MV-4-11 (cell line): Measurements from ENCODE around the gene F2R.
"Not testable (repeated sequence)": the region's sequence is repeated elsewhere in the genome, so short reads cannot be mapped to it uniquely, and the experiment has no call there.

Experiments used
- DNase-seq: peaks from one replicate; lab custom pipeline; 2025; lab: John Stamatoyannopoulos, UW

The F2R gene

GRCh38 chr5:76715736-76716455 lies at the start of gene F2R:
TSS of gene F2R (plus strand) at chr5:76716126. CDS start at chr5:76716308, 182 bp downstream.
- DNase-seq, result peak; percentile 34

DNA sequence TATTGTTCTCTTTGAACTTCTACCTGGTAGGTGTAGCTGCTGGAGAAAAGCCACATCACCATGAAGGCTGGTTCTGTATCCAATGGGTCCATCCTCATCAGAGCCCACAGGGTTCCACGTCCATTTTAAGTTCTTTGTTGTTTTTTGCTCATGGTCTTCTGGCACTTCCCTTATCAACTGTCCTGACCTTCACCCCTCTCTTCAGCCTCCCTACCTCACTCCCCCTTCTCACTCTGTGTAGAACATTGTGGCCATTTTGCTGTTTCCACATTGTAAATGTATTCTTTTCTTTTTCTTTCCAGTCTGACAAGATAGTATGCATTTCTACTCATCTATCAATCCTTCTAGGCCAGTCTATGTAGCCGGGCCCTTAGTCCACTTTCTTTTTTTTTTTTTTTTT lies 48.4 kb upstream of the F2R start:
- DNase-seq, result no peak

- DNase-seq, result no peak
Measured at GRCh38 chr5:76669245-76669644, 46.7 kb upstream of the F2R start.

DNA sequence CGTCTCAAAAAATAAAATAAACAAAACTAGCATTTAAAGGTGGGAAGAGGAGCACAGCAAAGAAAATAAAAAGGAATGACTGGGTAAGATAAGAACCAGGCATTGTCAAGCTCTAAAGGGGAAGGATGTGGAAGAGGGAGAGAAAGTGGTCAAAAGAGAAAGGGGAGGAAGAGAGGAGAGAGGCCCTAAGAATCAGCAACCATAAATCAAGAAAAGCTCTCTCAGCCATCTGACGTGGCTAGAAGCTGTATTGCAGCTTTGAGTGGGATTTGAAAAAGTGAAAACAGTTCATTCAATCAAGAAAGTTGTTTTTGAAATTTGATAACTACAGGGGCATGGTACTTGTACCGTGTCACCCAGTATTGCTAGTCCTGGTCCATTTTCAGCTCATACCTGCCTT lies 45.4 kb upstream of the F2R start:
- DNase-seq, result peak; percentile 11

GRCh38 chr5:76672242-76672641 lies 43.7 kb upstream of the F2R start:
- DNase-seq, result no peak

- DNase-seq, result no peak
Measured at GRCh38 chr5:76673125-76673524, 42.8 kb upstream of the F2R start.

- no peak for DNase-seq
Measured at GRCh38 chr5:76674330-76675066, 41.4 kb upstream of the F2R start.

DNA sequence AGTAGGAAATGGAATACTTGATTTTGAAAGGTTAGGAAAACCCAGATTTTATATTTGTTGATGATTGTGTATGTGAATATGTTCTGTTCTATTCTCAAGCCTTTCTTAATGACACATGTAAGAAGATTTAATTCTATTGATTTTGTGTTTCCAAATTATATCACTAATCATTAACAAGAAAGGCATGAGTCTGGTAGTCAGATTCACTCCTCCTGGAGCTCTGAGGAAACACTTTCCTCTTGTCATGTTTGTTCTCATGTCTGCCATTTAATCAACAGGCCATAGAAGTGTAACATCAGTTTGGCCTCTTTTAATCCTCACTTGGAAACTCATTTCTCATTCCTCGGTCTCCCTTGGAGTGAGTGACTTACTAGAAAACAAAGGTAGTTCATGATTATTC lies 40.6 kb upstream of the F2R start:
- no peak for DNase-seq

- no peak for DNase-seq
Measured at GRCh38 chr5:76677849-76678472, 38.0 kb upstream of the F2R start.

DNA sequence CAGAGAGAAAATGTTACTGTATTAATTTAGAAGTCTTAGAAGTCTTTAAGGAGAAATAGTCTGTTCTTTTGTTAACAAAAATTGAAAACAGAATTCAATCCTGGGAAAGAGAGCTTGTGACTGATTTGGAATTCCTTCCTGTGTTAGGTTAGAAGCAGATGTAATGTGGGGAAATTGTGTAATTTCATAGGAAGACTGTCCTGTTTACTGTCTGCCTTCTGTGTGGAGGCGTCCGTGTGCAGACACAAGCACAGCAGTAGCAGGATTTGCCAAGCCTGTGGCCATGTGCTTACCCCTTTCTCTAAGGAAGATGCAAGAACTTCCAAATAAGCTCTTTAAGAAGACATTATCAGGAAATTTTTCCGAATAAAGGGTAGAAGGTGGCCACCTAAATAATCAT lies 36.7 kb upstream of the F2R start:
- DNase-seq, result no peak

DNA sequence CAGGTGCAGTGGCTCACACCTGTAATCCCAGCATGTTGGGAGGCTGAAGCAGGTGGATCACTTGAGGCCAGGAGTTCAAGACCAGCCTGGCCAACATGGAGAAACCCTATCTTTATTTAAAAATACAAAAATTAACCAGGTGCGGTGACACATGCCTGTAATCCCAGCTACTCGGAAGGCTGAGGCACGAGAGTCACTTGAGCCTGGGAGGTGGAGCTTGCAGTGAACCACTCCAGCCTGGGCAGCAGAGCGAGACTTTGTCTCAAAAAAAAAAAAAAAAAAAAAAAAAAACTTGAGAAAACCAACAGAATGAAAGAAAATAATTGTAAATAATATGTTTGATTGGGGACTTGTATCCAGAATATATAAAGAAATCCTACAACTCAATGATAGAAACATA lies 35.1 kb upstream of the F2R start:
- not testable (repeated sequence) for DNase-seq

DNA sequence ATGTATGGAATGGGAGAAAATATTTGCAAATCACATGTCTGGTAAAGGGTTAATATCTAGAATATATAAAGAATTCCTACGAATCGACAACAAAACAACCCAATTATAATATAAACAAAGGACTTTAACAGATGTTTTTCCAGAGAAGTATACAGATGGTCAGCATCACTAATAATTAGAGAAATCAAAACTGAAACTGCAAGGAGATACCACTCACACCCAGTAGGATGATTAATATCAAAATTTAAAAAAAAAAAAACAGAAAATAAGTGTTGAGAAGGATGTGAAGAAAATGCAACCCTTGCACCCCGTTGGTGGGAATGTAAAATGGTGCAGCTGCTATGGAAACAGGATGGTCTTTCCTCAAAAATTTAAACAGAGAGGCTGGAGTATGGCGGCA lies 34.6 kb upstream of the F2R start:
- DNase-seq, result no peak

GRCh38 chr5:76682387-76682786 lies 33.5 kb upstream of the F2R start:
- DNase-seq, result no peak

DNA sequence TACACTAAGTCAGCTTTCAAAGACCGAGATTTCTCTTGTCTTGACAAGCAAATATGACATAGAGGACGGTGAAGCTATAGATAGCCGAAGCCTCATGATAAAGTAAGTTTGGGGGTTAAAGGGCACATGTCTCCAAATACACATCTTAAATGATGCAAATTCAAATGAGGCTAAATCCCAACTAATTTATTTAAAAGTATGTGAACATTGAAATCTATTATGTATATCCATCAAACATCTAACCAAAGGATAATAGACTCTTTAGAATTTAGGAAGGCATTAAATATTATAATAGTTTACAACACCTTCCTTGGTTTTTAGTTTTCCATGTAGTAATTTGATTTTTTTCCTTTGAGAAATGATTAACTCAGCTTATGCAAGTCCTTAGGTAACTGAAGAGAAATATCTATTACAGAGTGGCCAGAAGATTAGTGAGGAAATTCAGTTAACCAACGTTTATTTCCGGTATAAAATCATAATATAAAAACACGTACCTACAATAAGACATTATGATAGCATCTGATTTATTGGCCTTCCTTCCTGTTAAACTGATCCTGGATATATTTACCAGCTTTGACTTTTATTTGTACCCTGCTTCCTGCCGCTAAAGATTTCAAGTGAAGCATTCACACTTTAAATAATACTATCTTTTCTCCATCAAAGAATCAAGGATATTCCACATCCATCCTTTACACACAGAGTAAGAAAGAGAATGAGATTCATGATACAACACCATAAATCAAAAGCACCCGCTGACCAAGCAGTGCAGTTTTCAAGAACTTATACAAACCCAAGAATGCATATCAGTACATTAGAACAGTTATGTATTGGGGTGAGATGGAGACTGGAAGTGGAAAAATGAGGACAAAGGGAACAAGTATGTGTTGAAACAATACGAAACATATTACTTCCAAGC lies 31.9 kb upstream of the F2R start:
- no peak for DNase-seq

DNA sequence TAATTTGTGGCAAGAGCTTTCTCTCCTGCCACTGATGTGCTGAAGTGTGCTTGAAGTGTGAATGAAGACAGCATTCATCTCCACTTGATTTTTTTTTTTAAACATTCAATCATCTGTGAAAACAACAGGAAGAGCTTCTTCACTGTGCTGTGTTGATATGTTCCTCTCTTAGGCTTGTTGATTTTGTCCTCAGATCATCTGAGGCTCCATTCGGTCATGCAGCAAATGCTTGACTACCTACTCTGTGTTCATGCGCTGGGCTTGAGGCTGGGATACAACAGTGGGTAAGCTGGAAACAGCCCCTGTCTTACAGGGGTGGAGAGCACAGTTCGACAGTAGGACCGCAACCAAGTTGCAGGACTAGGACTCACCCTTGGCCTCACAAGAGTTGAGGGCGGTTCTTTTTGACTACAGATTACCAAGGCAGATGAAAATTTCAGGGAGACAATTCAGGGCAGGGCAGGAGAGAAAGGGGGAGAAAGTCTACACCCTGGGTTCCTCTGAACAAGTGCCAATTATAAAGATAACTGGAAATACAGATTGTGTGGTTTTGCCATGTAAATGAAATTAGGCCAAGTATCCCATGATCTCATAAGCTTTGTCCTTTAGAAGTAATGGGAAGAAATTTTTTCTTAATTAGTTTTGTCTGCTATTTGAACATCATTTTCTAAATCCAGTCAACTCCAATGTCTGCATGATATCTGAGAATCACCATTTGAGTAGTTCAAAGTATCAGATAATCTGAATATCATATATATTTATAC lies 31.0 kb upstream of the F2R start:
- DNase-seq, result no peak

DNA sequence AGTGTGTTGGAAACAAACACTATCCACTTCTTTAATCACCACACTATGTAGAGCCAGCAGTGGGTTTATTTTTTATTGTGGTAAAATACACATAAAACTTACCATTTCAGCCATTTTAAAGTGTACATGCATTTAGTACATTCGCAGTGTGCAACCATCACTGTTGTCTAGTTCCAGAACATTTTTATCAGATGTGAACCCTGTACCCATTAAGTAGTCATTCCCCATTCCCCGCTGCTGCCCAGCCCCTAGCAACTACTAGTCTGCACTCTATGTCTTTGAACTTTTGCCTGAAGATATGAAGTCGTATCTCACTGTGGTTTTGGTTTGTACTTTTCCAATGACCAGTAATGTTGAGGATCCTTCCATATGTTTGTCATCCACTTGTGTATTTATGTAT lies 30.2 kb upstream of the F2R start:
- no peak for DNase-seq

GRCh38 chr5:76688212-76688611 lies 27.7 kb upstream of the F2R start:
- no peak for DNase-seq

DNA sequence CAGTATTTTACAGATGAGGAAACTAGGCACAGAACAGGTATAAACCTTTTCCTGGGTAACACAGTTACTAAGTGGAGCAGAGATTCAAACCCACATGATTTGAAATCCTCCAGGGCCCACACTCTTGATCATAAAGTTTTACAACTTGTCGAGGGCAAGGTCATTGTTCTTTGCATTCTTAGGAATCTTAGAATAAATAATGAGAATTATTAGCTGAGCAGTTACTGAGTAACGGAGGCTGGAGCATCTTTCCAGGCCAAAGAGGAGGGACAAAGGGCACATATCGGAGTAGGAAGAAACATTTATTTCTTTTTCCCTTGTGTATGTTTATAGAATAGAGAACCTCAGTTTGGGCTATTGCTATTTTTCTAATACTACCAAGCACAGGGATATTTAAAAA lies 27.1 kb upstream of the F2R start:
- no peak for DNase-seq

- DNase-seq, result no peak
Measured at GRCh38 chr5:76689321-76690036, 26.4 kb upstream of the F2R start.

DNA sequence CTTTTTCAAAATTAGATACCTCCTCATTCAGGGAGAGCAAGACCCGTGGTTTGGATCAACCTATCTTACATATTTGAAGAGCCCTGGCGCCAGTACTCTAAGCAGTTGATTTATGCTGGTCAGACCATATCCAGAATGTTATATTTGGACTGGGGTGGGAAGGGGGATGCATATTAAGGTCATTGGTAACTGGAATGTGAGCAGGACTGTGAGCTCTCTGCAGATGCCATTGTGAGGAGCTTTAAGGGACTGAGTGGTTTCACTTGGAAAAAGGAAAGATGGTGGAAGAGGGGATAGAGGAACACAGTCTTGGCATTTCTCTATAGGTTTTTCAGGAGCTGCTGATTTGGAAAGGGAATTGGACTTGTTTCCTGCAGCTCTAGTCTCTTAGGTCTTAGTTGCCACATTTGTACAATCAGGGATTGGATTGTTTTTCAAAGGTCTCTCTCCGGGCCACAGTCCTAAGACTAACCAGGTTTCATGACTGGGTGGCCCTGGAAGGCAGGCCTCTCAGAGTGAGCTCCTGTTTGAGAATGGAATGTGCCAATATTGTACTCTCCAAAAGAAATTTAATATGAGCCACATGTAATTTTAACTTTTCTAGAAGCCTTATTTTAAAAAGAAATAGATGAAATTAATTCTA lies 25.8 kb upstream of the F2R start:
- DNase-seq, result no peak
